ENCODE results near the gene BACH2. TPM values are rescaled to one million over a fixed set of nuclear protein-coding genes. Genes with fewer than 3 reads are reported as not detected.

The BACH2 gene
- total and polyA plus RNA-seq, 2 of the 8 experiments (the other 6 are each of a cell fraction or from before 2014, with no cell fraction given): 1.9 to 5.9 TPM

- Histone ChIP-seq H2BK15ac (ENCODE audit: low read length) (no peak overlapping the region), H3K9ac (replicated peaks in 1 of 4; ENCODE audit: extremely low read depth in 1 of 4, low read depth in 3 of 4, low read length in 3 of 4) (no peak overlapping the region), H3K27ac (ENCODE audit: low read depth, low read length) (no peak overlapping the region), H3K14ac (ENCODE audit: insufficient read length) (no peak overlapping the region), H2AK5ac (ENCODE audit: low read depth, low read length) (no peak overlapping the region), H3K18ac (ENCODE audit: extremely low read depth, low read length) (no peak overlapping the region), H3K27me3 (replicated peaks in 1 of 4; ENCODE audit: control insufficient read depth in 3 of 4, extremely low read depth in 1 of 4, insufficient read depth in 3 of 4, low read length in 3 of 4) (no peaks in the 10 kb centered on the region), H4K8ac (ENCODE audit: extremely low read depth, insufficient read depth, low read length) (no peak overlapping the region), H3K79me2 (ENCODE audit: control insufficient read depth in 1 of 2, insufficient read depth in 2 of 2, low read length in 2 of 2) (no peaks in the 10 kb centered on the region), H3K9me3 (ENCODE audit: insufficient read depth in 2 of 2, low read depth in 1 of 2, low read length in 1 of 2) (no peaks in the 10 kb centered on the region), H3K4me2 (ENCODE audit: insufficient read depth in 1 of 2, low read depth in 2 of 2, low read length in 2 of 2) (no peak overlapping the region), H3K4me3 (ENCODE audit: extremely low read depth in 1 of 4, insufficient read depth in 2 of 4, low read depth in 3 of 4, low read length in 4 of 4) (no peak overlapping the region), H3K56ac (replicated peaks; ENCODE audit: insufficient read length, low read depth, low read length) (no peak overlapping the region), H3K4ac (replicated peaks; ENCODE audit: insufficient read length, low read depth, low read length) (no peak overlapping the region), H3K79me1 (ENCODE audit: low read depth, low read length) (no peaks in the 10 kb centered on the region), H3K23me2 (ENCODE audit: low read depth, low read length) (no peaks in the 10 kb centered on the region), H2AFZ (ENCODE audit: low read length) (no peak overlapping the region), H2BK120ac (replicated peaks; ENCODE audit: low read depth, low read length) (no peak overlapping the region), H2BK20ac (ENCODE audit: low read length) (no peak overlapping the region), H2BK5ac (ENCODE audit: low read depth, low read length) (no peak overlapping the region), H4K20me1 (replicated peaks in 1 of 2; ENCODE audit: control insufficient read depth in 1 of 2, insufficient read depth in 2 of 2, low read length in 2 of 2) (no peaks in the 10 kb centered on the region), H2BK12ac (ENCODE audit: low read depth, low read length) (no peak overlapping the region), H4K5ac (ENCODE audit: insufficient read length, low read depth, low read length) (no peak overlapping the region), H3K36me3 (ENCODE audit: control insufficient read depth in 2 of 4, insufficient read depth in 4 of 4, low read length in 3 of 4) (no peaks in the 10 kb centered on the region), H3K4me1 (replicated peaks in 1 of 4; ENCODE audit: control insufficient read depth in 3 of 4, insufficient read depth in 4 of 4, low read length in 3 of 4) (no peaks in the 10 kb centered on the region), H3K23ac (ENCODE audit: insufficient read length) (no peak overlapping the region), H4K91ac (replicated peaks; ENCODE audit: insufficient read length, low read length) (no peak overlapping the region)
- ChIA-PET CTCF (ENCODE audit: partially characterized antibody) (interaction anchor here (0.7 to 1.0 kb wide), 2 partner anchors 10 to 37 kb away, joined by 3 read pairs; no protein-coding TSS in a partner anchor), POLR2A (ENCODE audit: partially characterized antibody) (no interaction called here)
- TF ChIP-seq ASH2L (IDR thresholded peaks at IDR 0.05; ENCODE audit: low read length): no peak
- TF ChIP-seq GABPA (IDR thresholded peaks at IDR 0.05; ENCODE audit: borderline replicate concordance, insufficient read depth, low read length): no peak
- TF ChIP-seq POLR2A (IDR thresholded peaks at IDR 0.05; ENCODE audit: control extremely low read depth in 1 of 2, low read depth in 2 of 2, low read length in 2 of 2): no peak
- TF ChIP-seq PHF8 (conservative IDR thresholded peaks at IDR 0.05; ENCODE audit: low read depth, low read length): no peak
- no peak for TF ChIP-seq JUN (IDR thresholded peaks at IDR 0.05; ENCODE audit: low read depth, low read length)
- no peak for TF ChIP-seq JUND (IDR thresholded peaks at IDR 0.05; ENCODE audit: low read length)
- TF ChIP-seq GTF2F1 (IDR thresholded peaks at IDR 0.05; ENCODE audit: borderline replicate concordance, low read depth, low read length): no peak
- TF ChIP-seq SUZ12 (IDR thresholded peaks at IDR 0.05; ENCODE audit: low read length): no peak
- DNase-seq (ENCODE audit: low read depth in 1 of 2, low spot score in 2 of 2) (no peak), FAIRE-seq (no peak)
- WGBS, 2 experiments (ENCODE audit: extremely low coverage in 1 of 2, insufficient coverage in 1 of 2, insufficient read length in 1 of 2, insufficient replicate concordance in 2 of 2, low coverage in 1 of 2, low lambda C conversion rate in 2 of 2, missing lambda C conversion rate in 1 of 2): 77% methylated on average over 3 of the region's 3 CpGs; no CpG with 5 or more reads in 1 of the 2 experiments
Measured at GRCh38 chr6:90144928-90145555, 151.6 kb downstream of the BACH2 start.
